ENCODE results near the gene RBM8A.

The RBM8A gene

GRCh38 chr1:145918144-145918991 lies 8.9 kb downstream of the RBM8A start, which contains the start of gene PEX11B:
TSS of gene PEX11B (minus strand) at chr1:145918717. CDS start at chr1:145918688, 29 bp downstream.
- DNase-seq (ENCODE audit: extremely low read depth in 1 of 2, low read depth in 1 of 2), result peak; percentile 73 to 84

- DNase-seq (ENCODE audit: extremely low read depth in 1 of 2, low read depth in 1 of 2), result no peak
These were observed 9.7 kb downstream of the RBM8A start for GRCh38 chr1:145917595-145917994.

GRCh38 chr1:145916745-145917144 lies 10.5 kb downstream of the RBM8A start:
- no peak for DNase-seq (ENCODE audit: extremely low read depth in 1 of 2, low read depth in 1 of 2)

GRCh38 chr1:145912128-145912641 lies 15.1 kb downstream of the RBM8A start:
- DNase-seq (ENCODE audit: extremely low read depth in 1 of 2, low read depth in 1 of 2), result no peak

- no peak for DNase-seq (ENCODE audit: extremely low read depth in 1 of 2, low read depth in 1 of 2)
These were observed 18.6 kb downstream of the RBM8A start for GRCh38 chr1:145908653-145909052.

GRCh38 chr1:145906954-145907753 lies 20.1 kb downstream of the RBM8A start:
- DNase-seq (ENCODE audit: extremely low read depth in 1 of 2, low read depth in 1 of 2), result no peak

GRCh38 chr1:145901312-145902021 lies 25.8 kb downstream of the RBM8A start:
- DNase-seq (ENCODE audit: extremely low read depth in 1 of 2, low read depth in 1 of 2), result no peak

- DNase-seq (ENCODE audit: extremely low read depth in 1 of 2, low read depth in 1 of 2), result no peak
These were observed 28.5 kb downstream of the RBM8A start for GRCh38 chr1:145898756-145899155.

- DNase-seq (ENCODE audit: extremely low read depth in 1 of 2, low read depth in 1 of 2), result no peak
These were observed 29.3 kb downstream of the RBM8A start for GRCh38 chr1:145897969-145898368.

- DNase-seq (ENCODE audit: extremely low read depth in 1 of 2, low read depth in 1 of 2), result no peak
These were observed 31.8 kb downstream of the RBM8A start for GRCh38 chr1:145895471-145895870.

GRCh38 chr1:145893306-145894055 lies 33.8 kb downstream of the RBM8A start:
- DNase-seq (ENCODE audit: extremely low read depth in 1 of 2, low read depth in 1 of 2), result no peak

GRCh38 chr1:145892486-145893087 lies 34.7 kb downstream of the RBM8A start:
- no peak for DNase-seq (ENCODE audit: extremely low read depth in 1 of 2, low read depth in 1 of 2)

- peak in 1 of 2 donors; percentile 17 for DNase-seq (ENCODE audit: extremely low read depth in 1 of 2, low read depth in 1 of 2)
These were observed 35.4 kb downstream of the RBM8A start for GRCh38 chr1:145891587-145892485.

GRCh38 chr1:145891143-145891542 lies 36.1 kb downstream of the RBM8A start:
- DNase-seq (ENCODE audit: extremely low read depth in 1 of 2, low read depth in 1 of 2), result no peak

GRCh38 chr1:145889722-145890121 lies 37.6 kb downstream of the RBM8A start:
- DNase-seq (ENCODE audit: extremely low read depth in 1 of 2, low read depth in 1 of 2), result no peak

GRCh38 chr1:145887631-145888030 lies 39.7 kb downstream of the RBM8A start:
- no peak for DNase-seq (ENCODE audit: extremely low read depth in 1 of 2, low read depth in 1 of 2)

- DNase-seq (ENCODE audit: extremely low read depth in 1 of 2, low read depth in 1 of 2), result no peak
These were observed 40.5 kb downstream of the RBM8A start for GRCh38 chr1:145886816-145887215.

GRCh38 chr1:145886390-145886789 lies 40.9 kb downstream of the RBM8A start:
- no peak for DNase-seq (ENCODE audit: extremely low read depth in 1 of 2, low read depth in 1 of 2)

Data from activated CD8-positive, alpha-beta memory T cell treated with anti-CD3 and anti-CD28 coated beads for 1 hour (primary cell).